K562 (cell line): Measurements from ENCODE around the gene PRM1.

Experiments
- BHLHE40 ChIP-seq: IDR thresholded peaks from 2 replicates; pipeline ENCODE4 v1.6.1; 2011; ENCODE audit warnings: low read length, improper control_type of control experiment
- EP300 ChIP-seq: IDR thresholded peaks from 2 replicates; pipeline ENCODE4 v1.6.1; 2012; ENCODE audit warnings: low read length, improper control_type of control experiment
- HNRNPUL1 ChIP-seq: fragments of 200-400 bp; formaldehyde crosslinking; IDR thresholded peaks from 2 replicates; pipeline ENCODE4 v1.6.1; 2017; ENCODE audit warnings: low read length
- KDM2B ChIP-seq: fragments of 250-450 bp; sonication (Bioruptor Pico); IDR thresholded peaks from 2 replicates; pipeline ENCODE4 v1.8.0; 2021; ENCODE audit warnings: mild to moderate bottlenecking, moderate library complexity
- NR2C2 ChIP-seq, 2 experiments: fragments of 200-800 bp in 1 of 2; sonication (Bioruptor generic) in 1 of 2; sonication (generic) in 1 of 2; formaldehyde crosslinking in 1 of 2; IDR thresholded peaks; 2 replicates each; pipeline versions ENCODE4 v1.6.1 to v1.8.0; 2016 to 2022; ENCODE audit warnings: mild to moderate bottlenecking in 1 of 2, missing compliant biosample characterization in 1 of 2, missing genetic modification characterization in 1 of 2, missing genetic modification reagents in 1 of 2
- POLR2A ChIP-seq: fragments of 450-650 bp; conservative IDR thresholded peaks from 2 replicates; pipeline ENCODE4 v1.6.1; 2016
- XRCC3 ChIP-seq: fragments of 450-650 bp; IDR thresholded peaks from 2 replicates; pipeline ENCODE4 v1.6.1; 2017; ENCODE audit warnings: mild to moderate bottlenecking, moderate library complexity
- ZBTB34 ChIP-seq: fragments of 250-450 bp; sonication (Bioruptor Pico); IDR thresholded peaks from 2 replicates; pipeline ENCODE4 v1.8.0; 2021; ENCODE audit warnings: mild to moderate bottlenecking, moderate library complexity
- ZFX ChIP-seq: sonication (generic); formaldehyde crosslinking; IDR thresholded peaks from 2 replicates; pipeline ENCODE4 v1.8.0; 2022; ENCODE audit warnings: mild to moderate bottlenecking, missing genetic modification reagents, moderate library complexity
- ZNF239 ChIP-seq: fragments of 250-450 bp; sonication (Bioruptor Pico); IDR thresholded peaks from 2 replicates; pipeline ENCODE4 v1.4.0; 2020; ENCODE audit warnings: mild to moderate bottlenecking
- TF ChIP-seq, protein P1 (sequence below), 2 experiments: fragments of 450-650 bp; formaldehyde crosslinking in 1 of 2; IDR thresholded peaks; 2 replicates each; pipeline versions ENCODE4 v1.4.0 to v1.6.1; 2014 to 2020; ENCODE audit warnings: mild to moderate bottlenecking in 2 of 2, borderline replicate concordance in 1 of 2, low read depth in 1 of 2
- TF ChIP-seq, protein P2 (sequence below): fragments of 450-650 bp; conservative IDR thresholded peaks from 2 replicates; pipeline ENCODE4 v1.6.1; 2016; ENCODE audit warnings: missing genetic modification characterization, low read depth, mild to moderate bottlenecking, control low read depth, missing compliant biosample characterization
- TF ChIP-seq, protein P3 (sequence below): fragments of 200-800 bp; sonication (Bioruptor generic); IDR thresholded peaks from 2 replicates; pipeline ENCODE4 v1.6.1; 2016; ENCODE audit warnings: missing genetic modification characterization, missing compliant biosample characterization

DNA sequence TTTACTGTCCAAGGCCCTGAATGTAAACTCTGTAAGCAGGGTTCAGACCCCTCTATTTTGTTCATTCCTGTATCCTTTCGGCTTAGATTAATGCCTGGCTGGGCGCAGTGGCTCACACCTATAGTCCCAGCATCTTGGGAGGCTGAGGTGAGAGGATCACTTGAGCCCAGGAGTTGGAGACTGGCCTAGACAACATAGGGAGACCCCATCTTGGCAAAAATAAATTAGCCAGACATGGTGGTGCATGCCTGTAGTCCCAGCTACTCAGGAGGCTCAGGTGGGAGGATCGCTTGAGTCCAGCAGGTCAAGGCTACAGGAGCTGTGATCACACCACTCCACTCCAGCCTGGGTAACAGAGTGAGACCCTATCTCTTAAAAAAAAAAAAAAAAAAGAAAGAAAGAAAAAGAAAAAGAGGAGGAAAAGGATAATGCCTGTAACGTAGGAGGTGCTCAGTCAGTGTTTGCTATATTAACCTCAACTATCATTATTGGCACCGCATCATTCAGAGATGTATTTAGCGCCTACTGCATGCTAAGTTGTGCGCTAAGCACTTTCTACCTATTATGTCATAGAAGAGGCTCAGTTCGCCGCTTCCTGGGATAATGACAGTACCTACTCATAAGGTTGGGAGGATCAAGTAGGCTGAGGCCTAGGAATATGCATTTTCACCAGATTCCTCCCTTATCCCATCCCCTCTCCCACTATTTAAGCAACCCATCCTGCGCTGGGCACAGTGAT lies 30.2 kb downstream of the PRM1 start:
- TF ChIP-seq ZNF239 (CRISPR knock-in tag) (no peak), POLR2A (no peak), ZBTB34 (CRISPR knock-in tag) (no peak), BHLHE40 (no peak), EP300 (no peak), HNRNPUL1 (no peak), ZFX (no peak), NR2C2 (CRISPR knock-in tag; IDR thresholded peaks at IDR 0.05) (no peak), NR2C2 (tag; IDR thresholded peaks at IDR 0.05) (no peak), KDM2B (CRISPR knock-in tag) (no peak), XRCC3 (no peak)
- TF ChIP-seq, protein P1, sequence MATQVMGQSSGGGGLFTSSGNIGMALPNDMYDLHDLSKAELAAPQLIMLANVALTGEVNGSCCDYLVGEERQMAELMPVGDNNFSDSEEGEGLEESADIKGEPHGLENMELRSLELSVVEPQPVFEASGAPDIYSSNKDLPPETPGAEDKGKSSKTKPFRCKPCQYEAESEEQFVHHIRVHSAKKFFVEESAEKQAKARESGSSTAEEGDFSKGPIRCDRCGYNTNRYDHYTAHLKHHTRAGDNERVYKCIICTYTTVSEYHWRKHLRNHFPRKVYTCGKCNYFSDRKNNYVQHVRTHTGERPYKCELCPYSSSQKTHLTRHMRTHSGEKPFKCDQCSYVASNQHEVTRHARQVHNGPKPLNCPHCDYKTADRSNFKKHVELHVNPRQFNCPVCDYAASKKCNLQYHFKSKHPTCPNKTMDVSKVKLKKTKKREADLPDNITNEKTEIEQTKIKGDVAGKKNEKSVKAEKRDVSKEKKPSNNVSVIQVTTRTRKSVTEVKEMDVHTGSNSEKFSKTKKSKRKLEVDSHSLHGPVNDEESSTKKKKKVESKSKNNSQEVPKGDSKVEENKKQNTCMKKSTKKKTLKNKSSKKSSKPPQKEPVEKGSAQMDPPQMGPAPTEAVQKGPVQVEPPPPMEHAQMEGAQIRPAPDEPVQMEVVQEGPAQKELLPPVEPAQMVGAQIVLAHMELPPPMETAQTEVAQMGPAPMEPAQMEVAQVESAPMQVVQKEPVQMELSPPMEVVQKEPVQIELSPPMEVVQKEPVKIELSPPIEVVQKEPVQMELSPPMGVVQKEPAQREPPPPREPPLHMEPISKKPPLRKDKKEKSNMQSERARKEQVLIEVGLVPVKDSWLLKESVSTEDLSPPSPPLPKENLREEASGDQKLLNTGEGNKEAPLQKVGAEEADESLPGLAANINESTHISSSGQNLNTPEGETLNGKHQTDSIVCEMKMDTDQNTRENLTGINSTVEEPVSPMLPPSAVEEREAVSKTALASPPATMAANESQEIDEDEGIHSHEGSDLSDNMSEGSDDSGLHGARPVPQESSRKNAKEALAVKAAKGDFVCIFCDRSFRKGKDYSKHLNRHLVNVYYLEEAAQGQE (IDR thresholded peaks at IDR 0.05; ENCODE audit: borderline replicate concordance): no peak
- TF ChIP-seq, protein P1 (CRISPR knock-in tag; IDR thresholded peaks at IDR 0.05; ENCODE audit: low read depth): no peak
- TF ChIP-seq, protein P2, sequence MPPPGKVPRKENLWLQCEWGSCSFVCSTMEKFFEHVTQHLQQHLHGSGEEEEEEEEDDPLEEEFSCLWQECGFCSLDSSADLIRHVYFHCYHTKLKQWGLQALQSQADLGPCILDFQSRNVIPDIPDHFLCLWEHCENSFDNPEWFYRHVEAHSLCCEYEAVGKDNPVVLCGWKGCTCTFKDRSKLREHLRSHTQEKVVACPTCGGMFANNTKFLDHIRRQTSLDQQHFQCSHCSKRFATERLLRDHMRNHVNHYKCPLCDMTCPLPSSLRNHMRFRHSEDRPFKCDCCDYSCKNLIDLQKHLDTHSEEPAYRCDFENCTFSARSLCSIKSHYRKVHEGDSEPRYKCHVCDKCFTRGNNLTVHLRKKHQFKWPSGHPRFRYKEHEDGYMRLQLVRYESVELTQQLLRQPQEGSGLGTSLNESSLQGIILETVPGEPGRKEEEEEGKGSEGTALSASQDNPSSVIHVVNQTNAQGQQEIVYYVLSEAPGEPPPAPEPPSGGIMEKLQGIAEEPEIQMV (tag): no peak
- TF ChIP-seq, protein P3, sequence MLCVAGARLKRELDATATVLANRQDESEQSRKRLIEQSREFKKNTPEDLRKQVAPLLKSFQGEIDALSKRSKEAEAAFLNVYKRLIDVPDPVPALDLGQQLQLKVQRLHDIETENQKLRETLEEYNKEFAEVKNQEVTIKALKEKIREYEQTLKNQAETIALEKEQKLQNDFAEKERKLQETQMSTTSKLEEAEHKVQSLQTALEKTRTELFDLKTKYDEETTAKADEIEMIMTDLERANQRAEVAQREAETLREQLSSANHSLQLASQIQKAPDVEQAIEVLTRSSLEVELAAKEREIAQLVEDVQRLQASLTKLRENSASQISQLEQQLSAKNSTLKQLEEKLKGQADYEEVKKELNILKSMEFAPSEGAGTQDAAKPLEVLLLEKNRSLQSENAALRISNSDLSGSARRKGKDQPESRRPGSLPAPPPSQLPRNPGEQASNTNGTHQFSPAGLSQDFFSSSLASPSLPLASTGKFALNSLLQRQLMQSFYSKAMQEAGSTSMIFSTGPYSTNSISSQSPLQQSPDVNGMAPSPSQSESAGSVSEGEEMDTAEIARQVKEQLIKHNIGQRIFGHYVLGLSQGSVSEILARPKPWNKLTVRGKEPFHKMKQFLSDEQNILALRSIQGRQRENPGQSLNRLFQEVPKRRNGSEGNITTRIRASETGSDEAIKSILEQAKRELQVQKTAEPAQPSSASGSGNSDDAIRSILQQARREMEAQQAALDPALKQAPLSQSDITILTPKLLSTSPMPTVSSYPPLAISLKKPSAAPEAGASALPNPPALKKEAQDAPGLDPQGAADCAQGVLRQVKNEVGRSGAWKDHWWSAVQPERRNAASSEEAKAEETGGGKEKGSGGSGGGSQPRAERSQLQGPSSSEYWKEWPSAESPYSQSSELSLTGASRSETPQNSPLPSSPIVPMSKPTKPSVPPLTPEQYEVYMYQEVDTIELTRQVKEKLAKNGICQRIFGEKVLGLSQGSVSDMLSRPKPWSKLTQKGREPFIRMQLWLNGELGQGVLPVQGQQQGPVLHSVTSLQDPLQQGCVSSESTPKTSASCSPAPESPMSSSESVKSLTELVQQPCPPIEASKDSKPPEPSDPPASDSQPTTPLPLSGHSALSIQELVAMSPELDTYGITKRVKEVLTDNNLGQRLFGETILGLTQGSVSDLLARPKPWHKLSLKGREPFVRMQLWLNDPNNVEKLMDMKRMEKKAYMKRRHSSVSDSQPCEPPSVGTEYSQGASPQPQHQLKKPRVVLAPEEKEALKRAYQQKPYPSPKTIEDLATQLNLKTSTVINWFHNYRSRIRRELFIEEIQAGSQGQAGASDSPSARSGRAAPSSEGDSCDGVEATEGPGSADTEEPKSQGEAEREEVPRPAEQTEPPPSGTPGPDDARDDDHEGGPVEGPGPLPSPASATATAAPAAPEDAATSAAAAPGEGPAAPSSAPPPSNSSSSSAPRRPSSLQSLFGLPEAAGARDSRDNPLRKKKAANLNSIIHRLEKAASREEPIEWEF (CRISPR knock-in tag): no peak
